DND-41 (cell line): ENCODE data around the gene HTR1A.

Source experiments
- CTCF ChIP-seq: IDR thresholded peaks from 2 replicates; pipeline ENCODE4 v1.5.1; 2012; ENCODE audit warnings: borderline replicate concordance, low read length, moderate library complexity, mild to moderate bottlenecking; ENCODE audit not compliant: poor library complexity, severe bottlenecking; ENCODE audit errors: extremely low read depth
- EZH2 ChIP-seq: IDR thresholded peaks from 3 replicates; pipeline ENCODE4 v1.6.1; 2012; ENCODE audit warnings: borderline replicate concordance, low read depth, mild to moderate bottlenecking, moderate library complexity, low read length, inconsistent platforms; ENCODE audit not compliant: severe bottlenecking

GRCh38 chr5:63953217-63953616 is 9.0 kb downstream of the HTR1A start:
- TF ChIP-seq CTCF (no peak), EZH2 (no peak)
